SK-N-SH treated with all-trans-retinoic acid at 6 μM for 48 hours (cell line): ENCODE measurements around the gene GALNT7.
A peak's percentile ranks its signal among the peaks of the same experiment; 100 is the strongest.

Experiments used
- ATAC-seq: fragments of 200-7000 bp; cut with Tn5 transposase; 3 replicates; pipeline ENCODE4 v1.9.1; 2020; ENCODE audit warnings: mild to moderate bottlenecking, moderate library complexity
- ARNTL ChIP-seq: fragments of 450-650 bp; formaldehyde crosslinking; IDR thresholded peaks from 2 replicates; pipeline ENCODE4 v1.5.0; 2020; ENCODE audit warnings: low read depth, mild to moderate bottlenecking, moderate library complexity, borderline replicate concordance
- BACH2 ChIP-seq: fragments of 250-450 bp; sonication (Bioruptor Pico); IDR thresholded peaks from 2 replicates; pipeline ENCODE4 v1.9.0; 2021; ENCODE audit warnings: mild to moderate bottlenecking, borderline replicate concordance
- CSDC2 ChIP-seq: fragments of 250-450 bp; sonication (Bioruptor Pico); IDR thresholded peaks from 2 replicates; pipeline ENCODE4 v1.5.0; 2020; ENCODE audit warnings: mild to moderate bottlenecking, moderate library complexity
- ESRRG ChIP-seq: fragments of 250-450 bp; sonication (Bioruptor Pico); IDR thresholded peaks from 2 replicates; pipeline ENCODE4 v1.6.1; 2021; ENCODE audit warnings: mild to moderate bottlenecking
- GLIS3 ChIP-seq: fragments of 250-450 bp; sonication (Bioruptor Pico); IDR thresholded peaks from 2 replicates; pipeline ENCODE4 v1.5.0; 2020; ENCODE audit warnings: mild to moderate bottlenecking, moderate library complexity
- ISL1 ChIP-seq: fragments of 250-450 bp; sonication (Bioruptor Pico); IDR thresholded peaks from 2 replicates; pipeline ENCODE4 v2.1.2; 2022; ENCODE audit warnings: mild to moderate bottlenecking, moderate library complexity
- OSR1 ChIP-seq: fragments of 250-450 bp; sonication (Bioruptor Pico); IDR thresholded peaks from 2 replicates; pipeline ENCODE4 v1.8.0; 2022; ENCODE audit warnings: moderate library complexity, mild to moderate bottlenecking, inconsistent platforms
- PPARA ChIP-seq: fragments of 250-450 bp; sonication (Bioruptor Pico); IDR thresholded peaks from 2 replicates; pipeline ENCODE4 v1.5.0; 2020; ENCODE audit warnings: mild to moderate bottlenecking, borderline replicate concordance
- RARB ChIP-seq: fragments of 250-450 bp; sonication (Bioruptor Pico); IDR thresholded peaks from 2 replicates; pipeline ENCODE4 v1.8.0; 2021; ENCODE audit warnings: mild to moderate bottlenecking, moderate library complexity
- SNAI2 ChIP-seq: fragments of 250-450 bp; sonication (Bioruptor Pico); IDR thresholded peaks from 2 replicates; pipeline ENCODE4 v1.5.0; 2020; ENCODE audit warnings: mild to moderate bottlenecking, moderate library complexity
- TCF4 ChIP-seq: fragments of 250-450 bp; sonication (Bioruptor Pico); IDR thresholded peaks from 2 replicates; pipeline ENCODE4 v1.8.0; 2021; ENCODE audit warnings: mild to moderate bottlenecking, moderate library complexity, borderline replicate concordance
- TOX ChIP-seq: fragments of 250-450 bp; sonication (Bioruptor Pico); IDR thresholded peaks from 2 replicates; pipeline ENCODE4 v1.8.0; 2021; ENCODE audit warnings: mild to moderate bottlenecking, moderate library complexity, borderline replicate concordance
- ZC3H10 ChIP-seq: fragments of 250-450 bp; sonication (Bioruptor Pico); IDR thresholded peaks from 2 replicates; pipeline ENCODE4 v1.5.1; 2021; ENCODE audit warnings: mild to moderate bottlenecking, moderate library complexity
- ZFP3 ChIP-seq: fragments of 250-450 bp; sonication (Bioruptor Pico); IDR thresholded peaks from 2 replicates; pipeline ENCODE4 v1.5.0; 2020; ENCODE audit warnings: mild to moderate bottlenecking, moderate library complexity
- ZFP30 ChIP-seq: fragments of 450-650 bp; formaldehyde crosslinking; IDR thresholded peaks from 2 replicates; pipeline ENCODE4 v1.5.0; 2022; ENCODE audit warnings: mild to moderate bottlenecking, moderate library complexity
- ZNF565 ChIP-seq: fragments of 450-650 bp; formaldehyde crosslinking; conservative IDR thresholded peaks from 2 replicates; pipeline ENCODE4 v1.5.0; 2020; ENCODE audit warnings: low read depth, mild to moderate bottlenecking, moderate library complexity
- ZNF70 ChIP-seq: fragments of 450-650 bp; formaldehyde crosslinking; IDR thresholded peaks from 2 replicates; pipeline ENCODE4 v1.5.0; 2020; ENCODE audit warnings: mild to moderate bottlenecking, moderate library complexity
- ZNF8 ChIP-seq: fragments of 450-650 bp; formaldehyde crosslinking; IDR thresholded peaks from 2 replicates; pipeline ENCODE4 v1.5.0; 2020; ENCODE audit warnings: mild to moderate bottlenecking, moderate library complexity
- TF ChIP-seq, protein P1 (sequence below): fragments of 250-450 bp; sonication (Bioruptor Pico); IDR thresholded peaks from 2 replicates; pipeline ENCODE4 v1.5.1; 2020; ENCODE audit warnings: low read depth, mild to moderate bottlenecking, moderate library complexity
- TF ChIP-seq, protein P2 (sequence below): fragments of 250-450 bp; sonication (Bioruptor Pico); IDR thresholded peaks from 2 replicates; pipeline ENCODE4 v1.5.0; 2020; ENCODE audit warnings: mild to moderate bottlenecking, moderate library complexity
- TF ChIP-seq, protein P3 (sequence below): fragments of 250-450 bp; sonication (Bioruptor Pico); IDR thresholded peaks from 2 replicates; pipeline ENCODE4 v1.8.0; 2021; ENCODE audit warnings: low read depth, mild to moderate bottlenecking, moderate library complexity, borderline replicate concordance
- TF ChIP-seq, protein P4 (sequence below): fragments of 250-450 bp; sonication (Bioruptor Pico); IDR thresholded peaks from 2 replicates; pipeline ENCODE4 v1.5.1; 2021; ENCODE audit warnings: mild to moderate bottlenecking, moderate library complexity
- TF ChIP-seq, protein P5 (sequence below): fragments of 250-450 bp; sonication (Bioruptor Pico); IDR thresholded peaks from 2 replicates; pipeline ENCODE4 v1.8.0; 2020; ENCODE audit warnings: mild to moderate bottlenecking, moderate library complexity, borderline replicate concordance

GALNT7 gene

DNA sequence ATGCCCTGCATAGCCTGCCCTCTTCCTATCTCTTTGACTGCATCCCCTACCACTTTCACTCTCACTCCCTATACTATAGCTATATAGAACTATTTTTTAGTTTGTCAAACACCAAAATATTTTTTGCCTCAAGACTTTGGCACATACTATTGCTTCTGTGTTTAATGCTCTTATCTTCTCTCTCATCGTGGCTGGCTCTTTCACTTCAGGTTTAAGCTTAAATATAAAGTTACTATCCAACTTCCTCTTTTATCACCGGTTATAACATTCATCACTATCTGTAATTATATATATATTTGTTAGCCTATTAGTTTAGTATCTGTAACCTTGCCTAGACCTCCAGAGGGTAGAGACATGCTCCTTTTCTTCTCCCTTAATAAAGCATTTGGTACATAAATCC is 177.0 kb downstream of the GALNT7 start:
- ATAC-seq, result no peak
- TF ChIP-seq ESRRG (CRISPR knock-in tag) (no peak), ZNF70 (CRISPR knock-in tag) (no peak), ISL1 (CRISPR knock-in tag) (no peak), ZNF565 (no peak), ZFP30 (CRISPR knock-in tag) (no peak), ARNTL (CRISPR knock-in tag) (no peak), TOX (CRISPR knock-in tag) (no peak), ZFP3 (CRISPR knock-in tag) (no peak), TCF4 (no peak), CSDC2 (CRISPR knock-in tag) (no peak), RARB (CRISPR knock-in tag) (no peak), ZC3H10 (CRISPR knock-in tag) (no peak), GLIS3 (no peak), ZNF8 (CRISPR knock-in tag) (no peak)
- TF ChIP-seq, protein P1, sequence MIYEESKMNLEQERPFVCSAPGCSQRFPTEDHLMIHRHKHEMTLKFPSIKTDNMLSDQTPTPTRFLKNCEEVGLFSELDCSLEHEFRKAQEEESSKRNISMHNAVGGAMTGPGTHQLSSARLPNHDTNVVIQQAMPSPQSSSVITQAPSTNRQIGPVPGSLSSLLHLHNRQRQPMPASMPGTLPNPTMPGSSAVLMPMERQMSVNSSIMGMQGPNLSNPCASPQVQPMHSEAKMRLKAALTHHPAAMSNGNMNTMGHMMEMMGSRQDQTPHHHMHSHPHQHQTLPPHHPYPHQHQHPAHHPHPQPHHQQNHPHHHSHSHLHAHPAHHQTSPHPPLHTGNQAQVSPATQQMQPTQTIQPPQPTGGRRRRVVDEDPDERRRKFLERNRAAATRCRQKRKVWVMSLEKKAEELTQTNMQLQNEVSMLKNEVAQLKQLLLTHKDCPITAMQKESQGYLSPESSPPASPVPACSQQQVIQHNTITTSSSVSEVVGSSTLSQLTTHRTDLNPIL (CRISPR knock-in tag), result no peak
- TF ChIP-seq, protein P2, sequence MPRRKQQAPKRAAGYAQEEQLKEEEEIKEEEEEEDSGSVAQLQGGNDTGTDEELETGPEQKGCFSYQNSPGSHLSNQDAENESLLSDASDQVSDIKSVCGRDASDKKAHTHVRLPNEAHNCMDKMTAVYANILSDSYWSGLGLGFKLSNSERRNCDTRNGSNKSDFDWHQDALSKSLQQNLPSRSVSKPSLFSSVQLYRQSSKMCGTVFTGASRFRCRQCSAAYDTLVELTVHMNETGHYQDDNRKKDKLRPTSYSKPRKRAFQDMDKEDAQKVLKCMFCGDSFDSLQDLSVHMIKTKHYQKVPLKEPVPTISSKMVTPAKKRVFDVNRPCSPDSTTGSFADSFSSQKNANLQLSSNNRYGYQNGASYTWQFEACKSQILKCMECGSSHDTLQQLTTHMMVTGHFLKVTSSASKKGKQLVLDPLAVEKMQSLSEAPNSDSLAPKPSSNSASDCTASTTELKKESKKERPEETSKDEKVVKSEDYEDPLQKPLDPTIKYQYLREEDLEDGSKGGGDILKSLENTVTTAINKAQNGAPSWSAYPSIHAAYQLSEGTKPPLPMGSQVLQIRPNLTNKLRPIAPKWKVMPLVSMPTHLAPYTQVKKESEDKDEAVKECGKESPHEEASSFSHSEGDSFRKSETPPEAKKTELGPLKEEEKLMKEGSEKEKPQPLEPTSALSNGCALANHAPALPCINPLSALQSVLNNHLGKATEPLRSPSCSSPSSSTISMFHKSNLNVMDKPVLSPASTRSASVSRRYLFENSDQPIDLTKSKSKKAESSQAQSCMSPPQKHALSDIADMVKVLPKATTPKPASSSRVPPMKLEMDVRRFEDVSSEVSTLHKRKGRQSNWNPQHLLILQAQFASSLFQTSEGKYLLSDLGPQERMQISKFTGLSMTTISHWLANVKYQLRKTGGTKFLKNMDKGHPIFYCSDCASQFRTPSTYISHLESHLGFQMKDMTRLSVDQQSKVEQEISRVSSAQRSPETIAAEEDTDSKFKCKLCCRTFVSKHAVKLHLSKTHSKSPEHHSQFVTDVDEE (CRISPR knock-in tag), result no peak
- TF ChIP-seq, protein P3, sequence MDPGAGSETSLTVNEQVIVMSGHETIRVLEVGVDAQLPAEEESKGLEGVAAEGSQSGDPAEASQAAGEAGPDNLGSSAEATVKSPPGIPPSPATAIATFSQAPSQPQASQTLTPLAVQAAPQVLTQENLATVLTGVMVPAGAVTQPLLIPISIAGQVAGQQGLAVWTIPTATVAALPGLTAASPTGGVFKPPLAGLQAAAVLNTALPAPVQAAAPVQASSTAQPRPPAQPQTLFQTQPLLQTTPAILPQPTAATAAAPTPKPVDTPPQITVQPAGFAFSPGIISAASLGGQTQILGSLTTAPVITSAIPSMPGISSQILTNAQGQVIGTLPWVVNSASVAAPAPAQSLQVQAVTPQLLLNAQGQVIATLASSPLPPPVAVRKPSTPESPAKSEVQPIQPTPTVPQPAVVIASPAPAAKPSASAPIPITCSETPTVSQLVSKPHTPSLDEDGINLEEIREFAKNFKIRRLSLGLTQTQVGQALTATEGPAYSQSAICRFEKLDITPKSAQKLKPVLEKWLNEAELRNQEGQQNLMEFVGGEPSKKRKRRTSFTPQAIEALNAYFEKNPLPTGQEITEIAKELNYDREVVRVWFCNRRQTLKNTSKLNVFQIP (CRISPR knock-in tag), result no peak

DNA sequence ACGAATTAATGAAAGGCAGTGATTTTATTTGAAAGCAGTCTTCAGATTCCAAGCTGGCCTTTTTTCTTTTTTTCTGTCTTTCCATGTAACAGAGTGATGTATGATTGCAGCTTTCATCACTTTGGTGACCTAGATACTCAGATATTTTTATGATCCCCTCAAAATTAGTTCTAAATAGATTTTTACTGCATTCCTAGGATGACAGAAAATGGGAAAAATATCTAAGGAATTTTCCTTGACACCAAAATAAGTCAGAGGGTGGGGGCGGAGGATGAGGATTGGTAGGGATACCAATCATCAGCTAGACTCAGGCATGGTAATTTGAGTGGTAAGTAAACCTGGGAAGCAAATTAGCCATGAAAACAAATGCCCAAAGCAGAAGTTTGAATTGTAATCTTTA is 177.5 kb downstream of the GALNT7 start:
- no peak for TF ChIP-seq OSR1
- no peak for TF ChIP-seq ARNTL (CRISPR knock-in tag)
- no peak for TF ChIP-seq ZC3H10 (CRISPR knock-in tag)
- TF ChIP-seq PPARA, result no peak
- TF ChIP-seq TOX (CRISPR knock-in tag), result no peak
- TF ChIP-seq ZNF70 (CRISPR knock-in tag), result no peak
- TF ChIP-seq, protein P2 (CRISPR knock-in tag), result no peak
- TF ChIP-seq CSDC2 (CRISPR knock-in tag), result 0 out of 2 replicates have a peak, but pooled peaks have one; percentile 32
- TF ChIP-seq BACH2 (CRISPR knock-in tag), result no peak
- TF ChIP-seq GLIS3, result no peak
- TF ChIP-seq ZFP30 (CRISPR knock-in tag), result no peak
- no peak for TF ChIP-seq ESRRG (CRISPR knock-in tag)
- no peak for TF ChIP-seq SNAI2
- TF ChIP-seq, protein P4, sequence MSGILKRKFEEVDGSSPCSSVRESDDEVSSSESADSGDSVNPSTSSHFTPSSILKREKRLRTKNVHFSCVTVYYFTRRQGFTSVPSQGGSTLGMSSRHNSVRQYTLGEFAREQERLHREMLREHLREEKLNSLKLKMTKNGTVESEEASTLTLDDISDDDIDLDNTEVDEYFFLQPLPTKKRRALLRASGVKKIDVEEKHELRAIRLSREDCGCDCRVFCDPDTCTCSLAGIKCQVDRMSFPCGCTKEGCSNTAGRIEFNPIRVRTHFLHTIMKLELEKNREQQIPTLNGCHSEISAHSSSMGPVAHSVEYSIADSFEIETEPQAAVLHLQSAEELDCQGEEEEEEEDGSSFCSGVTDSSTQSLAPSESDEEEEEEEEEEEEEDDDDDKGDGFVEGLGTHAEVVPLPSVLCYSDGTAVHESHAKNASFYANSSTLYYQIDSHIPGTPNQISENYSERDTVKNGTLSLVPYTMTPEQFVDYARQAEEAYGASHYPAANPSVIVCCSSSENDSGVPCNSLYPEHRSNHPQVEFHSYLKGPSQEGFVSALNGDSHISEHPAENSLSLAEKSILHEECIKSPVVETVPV (CRISPR knock-in tag), result no peak
- TF ChIP-seq, protein P1 (CRISPR knock-in tag), result peak; percentile 81
- TF ChIP-seq, protein P3 (CRISPR knock-in tag), result no peak
- no peak for TF ChIP-seq RARB (CRISPR knock-in tag)
- TF ChIP-seq, protein P5, sequence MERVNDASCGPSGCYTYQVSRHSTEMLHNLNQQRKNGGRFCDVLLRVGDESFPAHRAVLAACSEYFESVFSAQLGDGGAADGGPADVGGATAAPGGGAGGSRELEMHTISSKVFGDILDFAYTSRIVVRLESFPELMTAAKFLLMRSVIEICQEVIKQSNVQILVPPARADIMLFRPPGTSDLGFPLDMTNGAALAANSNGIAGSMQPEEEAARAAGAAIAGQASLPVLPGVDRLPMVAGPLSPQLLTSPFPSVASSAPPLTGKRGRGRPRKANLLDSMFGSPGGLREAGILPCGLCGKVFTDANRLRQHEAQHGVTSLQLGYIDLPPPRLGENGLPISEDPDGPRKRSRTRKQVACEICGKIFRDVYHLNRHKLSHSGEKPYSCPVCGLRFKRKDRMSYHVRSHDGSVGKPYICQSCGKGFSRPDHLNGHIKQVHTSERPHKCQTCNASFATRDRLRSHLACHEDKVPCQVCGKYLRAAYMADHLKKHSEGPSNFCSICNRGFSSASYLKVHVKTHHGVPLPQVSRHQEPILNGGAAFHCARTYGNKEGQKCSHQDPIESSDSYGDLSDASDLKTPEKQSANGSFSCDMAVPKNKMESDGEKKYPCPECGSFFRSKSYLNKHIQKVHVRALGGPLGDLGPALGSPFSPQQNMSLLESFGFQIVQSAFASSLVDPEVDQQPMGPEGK (CRISPR knock-in tag), result no peak
- no peak for TF ChIP-seq ZNF565
- peak; percentile 86 for TF ChIP-seq ISL1 (CRISPR knock-in tag)
- no peak for TF ChIP-seq TCF4
- no peak for TF ChIP-seq ZNF8 (CRISPR knock-in tag)
- peak; percentile 55; the same call in 2 of the 3 replicates for ATAC-seq
